Progenitor cell of endocrine pancreas (in vitro differentiated cells): Measurements from ENCODE around the gene LZIC. TPM values are rescaled to one million over a fixed set of nuclear protein-coding genes. Genes with fewer than 3 reads are reported as not detected.

ENCODE experiments used
- DNase-seq: peaks from one replicate; pipeline ENCODE4 v3.0.0; 2021; ENCODE audit warnings: low spot score; ENCODE audit not compliant: unreplicated experiment
- H3K27ac Mint-ChIP-seq: 2 replicates; pipeline ENCODE4 v1.8.0; 2021; ENCODE audit warnings: mild to moderate bottlenecking, moderate library complexity, mixed read lengths
- H3K27me3 Mint-ChIP-seq: 2 replicates; pipeline ENCODE4 v1.8.0; 2021; ENCODE audit warnings: mixed read lengths
- H3K36me3 Mint-ChIP-seq: 2 replicates; pipeline ENCODE4 v1.8.0; 2022; ENCODE audit warnings: mixed read lengths; ENCODE audit not compliant: insufficient read depth
- H3K4me1 Mint-ChIP-seq: 2 replicates; pipeline ENCODE4 v1.8.0; 2021; ENCODE audit warnings: low read depth, mixed read lengths
- H3K4me3 Mint-ChIP-seq: 2 replicates; pipeline ENCODE4 v1.8.0; 2021; ENCODE audit warnings: low read depth, mild to moderate bottlenecking, moderate library complexity, mixed read lengths
- H3K9me3 Mint-ChIP-seq: 2 replicates; pipeline ENCODE4 v1.8.0; 2021; ENCODE audit warnings: low read depth, mixed read lengths
- microRNA-seq: library from miRNA; unstranded; fragments of <30 nt; microRNA quantifications from one replicate; pipeline ENCODE4 v1.1.0, GENCODE V29; 2020; ENCODE audit warnings: borderline number of aligned reads; ENCODE audit not compliant: unreplicated experiment
- total RNA-seq: library from RNA; stranded (reverse); gene quantifications from 2 replicates; pipeline ENCODE4 v1.2.1, GENCODE V29; 2021
- TF ChIP-seq, protein P1 (sequence below): fragments of 200-600 bp; sonication (generic); IDR thresholded peaks from one replicate; pipeline ENCODE4 v1.5.0; 2021; ENCODE audit warnings: antibody characterized with exemption, mild to moderate bottlenecking; ENCODE audit not compliant: unreplicated experiment

LZIC gene
- total RNA-seq, 1 donor from 2014 or later, result 37.0 TPM

DNA sequence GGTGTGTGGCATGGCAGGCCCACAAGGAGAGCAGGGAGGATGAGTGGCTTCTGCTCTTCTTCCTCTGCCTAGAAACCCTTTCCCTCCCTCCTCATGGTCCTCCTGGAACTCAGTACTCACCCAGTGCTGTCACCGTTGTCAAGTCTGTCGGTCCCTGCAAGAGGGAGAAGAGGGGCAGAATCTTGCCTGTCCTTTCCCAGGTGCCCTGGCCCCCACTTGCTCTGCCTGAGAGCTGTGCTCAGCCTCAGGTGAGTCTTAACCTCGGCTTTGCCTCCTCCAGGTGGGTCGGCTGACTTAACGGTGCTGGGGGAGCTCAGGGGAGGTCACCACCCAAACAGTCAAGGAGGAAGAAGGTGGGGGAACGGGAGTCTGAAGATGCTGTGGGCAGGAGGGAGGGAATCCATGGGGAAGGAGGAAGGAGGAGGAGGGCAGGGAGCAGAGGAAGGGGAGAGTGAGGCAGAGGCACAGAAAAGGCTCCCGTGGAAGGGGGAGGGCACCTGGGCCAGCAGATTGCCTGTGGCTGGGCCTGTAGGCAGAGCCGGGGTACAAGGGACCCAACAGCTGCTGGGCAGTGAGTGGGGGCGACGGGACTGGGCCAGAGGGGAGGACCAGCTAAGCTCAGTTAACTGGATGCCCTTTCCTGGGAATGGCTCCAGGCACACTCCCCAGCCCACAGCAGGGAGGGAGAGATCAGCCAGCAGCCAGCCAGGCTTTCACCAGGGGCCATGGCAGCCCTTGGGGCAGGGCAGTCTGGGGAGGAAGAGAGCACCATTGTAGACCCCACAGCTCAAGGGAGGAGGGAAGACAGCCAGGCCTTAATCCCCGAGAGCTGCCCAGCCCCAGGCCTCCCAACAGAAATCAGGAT lies 59.4 kb downstream of the LZIC start:
- Mint-ChIP-seq H3K4me1 (peaks cover 2% of the 10 kb centered on the region), H3K27ac (no peak overlapping the region), H3K27me3 (no peaks in the 10 kb centered on the region), H3K4me3 (no peak overlapping the region), H3K36me3 (peaks cover 5% of the 10 kb centered on the region), H3K9me3 (no peaks in the 10 kb centered on the region)
- DNase-seq, result no peak
- TF ChIP-seq, protein P1, sequence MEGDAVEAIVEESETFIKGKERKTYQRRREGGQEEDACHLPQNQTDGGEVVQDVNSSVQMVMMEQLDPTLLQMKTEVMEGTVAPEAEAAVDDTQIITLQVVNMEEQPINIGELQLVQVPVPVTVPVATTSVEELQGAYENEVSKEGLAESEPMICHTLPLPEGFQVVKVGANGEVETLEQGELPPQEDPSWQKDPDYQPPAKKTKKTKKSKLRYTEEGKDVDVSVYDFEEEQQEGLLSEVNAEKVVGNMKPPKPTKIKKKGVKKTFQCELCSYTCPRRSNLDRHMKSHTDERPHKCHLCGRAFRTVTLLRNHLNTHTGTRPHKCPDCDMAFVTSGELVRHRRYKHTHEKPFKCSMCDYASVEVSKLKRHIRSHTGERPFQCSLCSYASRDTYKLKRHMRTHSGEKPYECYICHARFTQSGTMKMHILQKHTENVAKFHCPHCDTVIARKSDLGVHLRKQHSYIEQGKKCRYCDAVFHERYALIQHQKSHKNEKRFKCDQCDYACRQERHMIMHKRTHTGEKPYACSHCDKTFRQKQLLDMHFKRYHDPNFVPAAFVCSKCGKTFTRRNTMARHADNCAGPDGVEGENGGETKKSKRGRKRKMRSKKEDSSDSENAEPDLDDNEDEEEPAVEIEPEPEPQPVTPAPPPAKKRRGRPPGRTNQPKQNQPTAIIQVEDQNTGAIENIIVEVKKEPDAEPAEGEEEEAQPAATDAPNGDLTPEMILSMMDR, result no peak

DNA sequence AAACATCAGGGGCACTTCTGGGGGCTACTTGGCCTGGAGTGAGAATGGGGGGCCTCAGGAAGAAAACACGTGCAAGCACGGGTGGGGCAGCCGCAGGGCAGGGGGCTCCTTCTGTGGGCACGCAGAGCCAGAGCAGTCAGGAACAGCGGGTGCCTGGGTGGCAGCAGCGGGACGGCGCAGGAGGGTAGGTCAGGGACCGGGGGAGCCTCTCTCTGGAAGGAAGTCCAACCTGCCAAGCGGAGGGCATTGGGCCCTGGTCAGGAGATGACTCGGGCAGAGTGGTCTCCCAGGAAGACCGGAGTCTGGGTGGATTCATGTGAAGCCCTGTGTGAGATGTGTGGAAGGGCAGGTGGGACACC lies 60.3 kb downstream of the LZIC start:
- Mint-ChIP-seq H3K36me3 (peaks cover 5% of the 10 kb centered on the region), H3K27me3 (no peaks in the 10 kb centered on the region), H3K27ac (no peak overlapping the region), H3K4me1 (peaks cover 2% of the 10 kb centered on the region), H3K9me3 (no peaks in the 10 kb centered on the region), H3K4me3 (no peak overlapping the region)
- no peak for DNase-seq
- TF ChIP-seq, protein P1, result no peak

DNA sequence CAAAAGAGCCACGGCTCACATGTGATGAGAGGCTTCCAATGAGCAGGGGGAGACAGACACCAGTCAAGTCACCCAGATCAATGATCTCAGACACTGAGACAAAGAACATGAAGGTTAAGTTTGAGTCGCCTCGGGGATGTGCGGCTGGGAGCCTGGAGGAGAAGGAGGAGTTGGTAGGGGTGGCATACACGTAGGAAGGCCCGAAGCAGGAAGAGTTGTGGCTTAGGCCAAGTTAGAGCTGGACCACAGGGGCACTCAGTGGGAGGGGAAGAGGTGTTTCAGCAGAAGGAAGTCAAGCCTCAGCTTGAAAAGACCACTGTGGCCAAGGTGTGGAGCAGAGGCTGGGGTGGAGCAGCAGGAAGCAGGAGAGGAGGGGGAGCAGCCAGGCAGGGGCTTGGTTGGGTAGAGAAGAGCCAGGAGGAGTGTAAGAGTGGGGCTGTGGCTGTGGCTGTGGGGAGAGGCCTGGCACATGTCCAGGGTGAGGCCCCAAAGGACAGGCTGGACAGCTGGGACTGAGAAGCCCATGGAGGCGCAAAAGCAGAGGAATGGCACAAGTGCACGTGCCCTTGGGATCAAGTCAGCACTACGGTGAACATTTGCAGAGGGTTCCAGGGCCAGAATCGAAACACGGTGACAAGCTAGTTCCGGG lies 60.8 kb downstream of the LZIC start:
- Mint-ChIP-seq H3K36me3 (peaks cover 5% of the 10 kb centered on the region), H3K27me3 (no peaks in the 10 kb centered on the region), H3K4me1 (peaks cover 2% of the 10 kb centered on the region), H3K4me3 (no peak overlapping the region), H3K9me3 (no peaks in the 10 kb centered on the region), H3K27ac (peak overlapping the region; percentile 7)
- TF ChIP-seq, protein P1, result no peak
- DNase-seq, result no peak

DNA sequence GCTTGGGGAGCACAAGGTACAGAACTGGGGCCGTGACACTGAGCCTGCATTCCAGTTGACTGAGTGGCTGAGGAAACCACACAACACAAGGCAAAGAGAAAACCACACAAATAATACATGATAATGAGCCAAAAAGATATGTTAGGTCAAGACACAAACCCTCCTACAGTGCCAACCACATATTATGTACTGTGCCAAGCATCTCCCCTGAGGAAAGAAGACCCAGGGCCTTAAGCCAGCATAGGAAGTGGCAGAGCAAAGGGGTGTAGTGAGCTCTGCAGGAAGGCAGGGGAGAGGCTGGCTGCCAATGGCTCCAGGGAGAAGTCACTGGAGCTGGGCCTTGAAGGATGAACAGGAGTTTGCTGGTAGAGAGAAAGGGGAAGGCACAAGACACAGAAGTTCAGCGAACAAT lies 61.3 kb downstream of the LZIC start:
- DNase-seq, result no peak
- no peaks in the 10 kb centered on the region for H3K27me3 Mint-ChIP-seq
- H3K4me1 Mint-ChIP-seq, result peaks cover 2% of the 10 kb centered on the region
- H3K9me3 Mint-ChIP-seq, result no peaks in the 10 kb centered on the region
- no peak overlapping the region for H3K4me3 Mint-ChIP-seq
- H3K27ac Mint-ChIP-seq, result peak overlapping the region; percentile 7
- TF ChIP-seq, protein P1, result no peak
- H3K36me3 Mint-ChIP-seq, result peaks cover 5% of the 10 kb centered on the region

Small RNA genes lying within 50 kb of the gene (microRNA-seq; reads per million reads assigned to microRNA genes)
- gene MIR5697, result not detected

Other genes with a start within 250 kb of the LZIC start
- 128 and 130 TPM in 2 replicates for gene CLSTN1, start 119.4 kb downstream of the LZIC start, total RNA-seq
- gene CTNNBIP1, start 33.1 kb downstream of the LZIC start, total RNA-seq, result 74.9 and 79.9 TPM in 2 replicates
- gene NMNAT1, start 84 bp upstream of the LZIC start, total RNA-seq, result 10.1 and 11.0 TPM in 2 replicates
- gene RBP7, start 53.8 kb upstream of the LZIC start, total RNA-seq, result 0.55 and 0.65 TPM in 2 replicates
- gene UBE4B, start 89.6 kb upstream of the LZIC start, total RNA-seq, result 77.2 and 78.1 TPM in 2 replicates